ENCODE results near the gene SCN8A.

DNA sequence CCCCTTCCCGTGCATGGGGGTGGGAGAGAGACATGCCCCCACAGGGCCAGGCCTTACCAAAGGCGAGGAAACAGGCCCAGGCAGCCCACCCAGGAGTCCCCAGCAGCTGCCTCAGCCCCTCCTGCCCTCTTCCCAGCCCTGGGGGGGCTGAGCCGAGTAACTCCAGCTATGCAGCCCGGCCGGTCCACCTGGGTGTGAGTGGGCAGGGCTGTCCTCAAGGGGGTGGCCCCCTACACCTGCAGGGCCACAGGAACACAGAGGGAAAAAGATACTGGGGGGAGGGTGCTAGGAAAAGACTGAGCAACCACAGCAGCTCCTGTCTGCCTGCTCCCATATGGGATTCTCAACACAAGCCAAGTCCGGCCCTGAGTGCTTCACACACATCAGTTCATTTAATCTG, 249.9 kb downstream of the SCN8A start:
- TF ChIP-seq, protein P1, sequence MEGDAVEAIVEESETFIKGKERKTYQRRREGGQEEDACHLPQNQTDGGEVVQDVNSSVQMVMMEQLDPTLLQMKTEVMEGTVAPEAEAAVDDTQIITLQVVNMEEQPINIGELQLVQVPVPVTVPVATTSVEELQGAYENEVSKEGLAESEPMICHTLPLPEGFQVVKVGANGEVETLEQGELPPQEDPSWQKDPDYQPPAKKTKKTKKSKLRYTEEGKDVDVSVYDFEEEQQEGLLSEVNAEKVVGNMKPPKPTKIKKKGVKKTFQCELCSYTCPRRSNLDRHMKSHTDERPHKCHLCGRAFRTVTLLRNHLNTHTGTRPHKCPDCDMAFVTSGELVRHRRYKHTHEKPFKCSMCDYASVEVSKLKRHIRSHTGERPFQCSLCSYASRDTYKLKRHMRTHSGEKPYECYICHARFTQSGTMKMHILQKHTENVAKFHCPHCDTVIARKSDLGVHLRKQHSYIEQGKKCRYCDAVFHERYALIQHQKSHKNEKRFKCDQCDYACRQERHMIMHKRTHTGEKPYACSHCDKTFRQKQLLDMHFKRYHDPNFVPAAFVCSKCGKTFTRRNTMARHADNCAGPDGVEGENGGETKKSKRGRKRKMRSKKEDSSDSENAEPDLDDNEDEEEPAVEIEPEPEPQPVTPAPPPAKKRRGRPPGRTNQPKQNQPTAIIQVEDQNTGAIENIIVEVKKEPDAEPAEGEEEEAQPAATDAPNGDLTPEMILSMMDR (conservative IDR thresholded peaks at IDR 0.05; ENCODE audit: low read depth, low read length): no peak
- TF ChIP-seq EZH2 (IDR thresholded peaks at IDR 0.05; ENCODE audit: borderline replicate concordance, low read depth, low read length, poor library complexity, severe bottlenecking): no peak

All from A673 (cell line).